ENCODE measurements around the gene PGM2. TPM values are rescaled to one million over a fixed set of nuclear protein-coding genes. Genes with fewer than 3 reads are reported as not detected.

PGM2 gene
- total and polyA plus RNA-seq, 12 donors, result 5.9 to 16.4 (median 8.8) TPM

GRCh38 chr4:37864786-37865185 is 38.3 kb downstream of the PGM2 start:
- Histone ChIP-seq H3K4me3 (no peak overlapping the region), H3K4me1 (peaks cover 3 to 30% (median 16%) of the 10 kb centered on the region in 9 donors), H3K27me3 (no peaks in the 10 kb centered on the region), H3K9me3 (no peaks in the 10 kb centered on the region), H3K36me3 (peaks cover 0 to 47% (median 12%) of the 10 kb centered on the region in 9 donors), H3K27ac (peak overlapping the region in 8 of 10 donors; percentile 5 to 76 (median 55))
- intact Hi-C loops (cut with DNase I), result no loop called here
- DNase-seq (no peak), ATAC-seq (peak in 6 of 8 donors; percentile 42 to 73 (median 54))
- 65 to 68% methylated on average over 4 of the region's 4 CpGs for WGBS, 2 donors
- TF ChIP-seq CTCF (IDR thresholded peaks at IDR 0.05), result no peak

- peak overlapping the region in 1 of 10 donors; percentile 15 for H3K4me3 ChIP-seq
- intact Hi-C loops (cut with DNase I), result no loop called here
- peak in 1 of 2 donors; percentile 23 for DNase-seq
- H3K4me1 ChIP-seq, result peaks cover 2 to 30% (median 16%) of the 10 kb centered on the region in 9 donors
- no peaks in the 10 kb centered on the region for H3K9me3 ChIP-seq
- H3K36me3 ChIP-seq, result peaks cover 0 to 40% (median 11%) of the 10 kb centered on the region in 9 donors
- H3K27ac ChIP-seq, result peak overlapping the region in 9 of 10 donors; percentile 5 to 76 (median 54)
- ATAC-seq, result peak in 7 of 8 donors; percentile 70 to 89 (median 86)
- no peaks in the 10 kb centered on the region for H3K27me3 ChIP-seq
- WGBS, 2 donors, result 43 to 58% methylated on average over 3 of the region's 3 CpGs
- TF ChIP-seq CTCF (IDR thresholded peaks at IDR 0.05), result no peak
These were observed 39.0 kb downstream of the PGM2 start for GRCh38 chr4:37865450-37865849.

- 95 to 100% methylated on average over 3 of the region's 3 CpGs for WGBS, 2 donors
- ATAC-seq (no peak), DNase-seq (no peak)
- no peaks in the 10 kb centered on the region for H3K9me3 ChIP-seq
- peaks cover 0 to 33% (median 16%) of the 10 kb centered on the region in 9 donors for H3K4me1 ChIP-seq
- H3K27me3 ChIP-seq, result no peaks in the 10 kb centered on the region
- no peak overlapping the region for H3K4me3 ChIP-seq
- intact Hi-C loops (cut with DNase I), result no loop called here
- no peak overlapping the region for H3K27ac ChIP-seq
- no peak for TF ChIP-seq CTCF (IDR thresholded peaks at IDR 0.05)
- H3K36me3 ChIP-seq, result peaks cover 0 to 30% (median 4%) of the 10 kb centered on the region in 9 donors
These were observed 40.6 kb downstream of the PGM2 start for GRCh38 chr4:37867102-37867501.

- Histone ChIP-seq H3K4me1 (peaks cover 0 to 44% (median 21%) of the 10 kb centered on the region in 9 donors), H3K9me3 (no peaks in the 10 kb centered on the region), H3K36me3 (peaks cover 0 to 21% (median 1%) of the 10 kb centered on the region in 9 donors), H3K4me3 (no peak overlapping the region), H3K27ac (no peak overlapping the region), H3K27me3 (no peaks in the 10 kb centered on the region)
- DNase-seq, result no peak
- 93 to 94% methylated on average over 4 of the region's 4 CpGs for WGBS, 2 donors
- no peak for ATAC-seq
- intact Hi-C loops (cut with DNase I), result no loop called here
- no peak for TF ChIP-seq CTCF (IDR thresholded peaks at IDR 0.05)
These were observed 41.8 kb downstream of the PGM2 start for GRCh38 chr4:37868238-37868637.
